GM21528 (cell line): ENCODE measurements around the gene VCX2.
"Not testable (repeated sequence)": the region's sequence is repeated elsewhere in the genome, so short reads cannot be mapped to it uniquely, and the experiment has no call there.

Source experiments
- ATAC-seq: cut with Tn5 transposase; IDR thresholded peaks from one replicate; pipeline ENCODE4 v1.9.1; 2021; ENCODE audit warnings: mild to moderate bottlenecking, moderate library complexity; ENCODE audit not compliant: unreplicated experiment, low FRiP score

Gene VCX2

GRCh38 chrX:8125566-8125965 lies 45.5 kb downstream of the VCX2 start:
- no peak for ATAC-seq

- ATAC-seq: no peak
These were observed 48.5 kb downstream of the VCX2 start for GRCh38 chrX:8122538-8122937.

GRCh38 chrX:8121391-8121790 lies 49.7 kb downstream of the VCX2 start:
- not testable (repeated sequence) for ATAC-seq
